ENCODE results near the gene FRS3.

Gene FRS3

GRCh38 chr6:41728954-41729353, 50.7 kb downstream of the FRS3 start:
- no peak overlapping the region for H3K9ac ChIP-seq
- no peak overlapping the region for H3K27ac ChIP-seq
- no peaks in the 10 kb centered on the region for H3K27me3 ChIP-seq (ENCODE audit: insufficient read depth, low read depth)
- H3K79me2 ChIP-seq (ENCODE audit: insufficient read depth, low read depth): peaks cover 18% of the 10 kb centered on the region; the same call in 1 of the 2 replicates
- H2AFZ ChIP-seq (ENCODE audit: low read depth): no peak overlapping the region
- H3K36me3 ChIP-seq (ENCODE audit: insufficient read depth): no peaks in the 10 kb centered on the region
- no peak for TF ChIP-seq CTCF (conservative IDR thresholded peaks at IDR 0.05; ENCODE audit: low read depth, low read length)
- H3K4me2 ChIP-seq: no peak overlapping the region
- H3K4me1 ChIP-seq (ENCODE audit: low read depth, poor library complexity, severe bottlenecking): peaks cover 26% of the 10 kb centered on the region
- 0 out of 2 replicates have a peak, but pooled peaks cover 4% of the 10 kb centered on the region for H4K20me1 ChIP-seq (ENCODE audit: insufficient read depth)
- no peak overlapping the region for H3K4me3 ChIP-seq (IDR thresholded peaks at IDR 0.05; ENCODE audit: insufficient read depth, low read depth, low read length)

GRCh38 chr6:41728073-41728936, 51.4 kb downstream of the FRS3 start:
- Histone ChIP-seq H3K4me1 (ENCODE audit: low read depth, poor library complexity, severe bottlenecking) (peaks cover 26% of the 10 kb centered on the region), H4K20me1 (ENCODE audit: insufficient read depth) (0 out of 2 replicates have a peak, but pooled peaks cover 4% of the 10 kb centered on the region), H2AFZ (ENCODE audit: low read depth) (no peak overlapping the region), H3K27ac (no peak overlapping the region), H3K4me3 (IDR thresholded peaks at IDR 0.05; ENCODE audit: insufficient read depth, low read depth, low read length) (no peak overlapping the region), H3K27me3 (ENCODE audit: insufficient read depth, low read depth) (no peaks in the 10 kb centered on the region), H3K79me2 (ENCODE audit: insufficient read depth, low read depth) (peaks cover 18% of the 10 kb centered on the region; the same call in 1 of the 2 replicates), H3K4me2 (no peak overlapping the region), H3K9ac (no peak overlapping the region), H3K36me3 (ENCODE audit: insufficient read depth) (no peaks in the 10 kb centered on the region)
- no peak for TF ChIP-seq CTCF (conservative IDR thresholded peaks at IDR 0.05; ENCODE audit: low read depth, low read length)

- Histone ChIP-seq H2AFZ (ENCODE audit: low read depth) (no peak overlapping the region), H3K36me3 (ENCODE audit: insufficient read depth) (no peaks in the 10 kb centered on the region), H3K79me2 (ENCODE audit: insufficient read depth, low read depth) (peaks cover 18% of the 10 kb centered on the region; the same call in 1 of the 2 replicates), H3K27ac (no peak overlapping the region), H3K4me3 (IDR thresholded peaks at IDR 0.05; ENCODE audit: insufficient read depth, low read depth, low read length) (no peak overlapping the region), H3K4me1 (ENCODE audit: low read depth, poor library complexity, severe bottlenecking) (peaks cover 25% of the 10 kb centered on the region), H4K20me1 (ENCODE audit: insufficient read depth) (0 out of 2 replicates have a peak, but pooled peaks cover 4% of the 10 kb centered on the region), H3K9ac (no peak overlapping the region), H3K27me3 (ENCODE audit: insufficient read depth, low read depth) (no peaks in the 10 kb centered on the region), H3K4me2 (no peak overlapping the region)
- no peak for TF ChIP-seq CTCF (conservative IDR thresholded peaks at IDR 0.05; ENCODE audit: low read depth, low read length)
Measured at GRCh38 chr6:41727705-41728072, 52.0 kb downstream of the FRS3 start.

GRCh38 chr6:41726876-41727275, 52.8 kb downstream of the FRS3 start:
- Histone ChIP-seq H3K9ac (no peak overlapping the region), H3K27ac (no peak overlapping the region), H3K4me3 (IDR thresholded peaks at IDR 0.05; ENCODE audit: insufficient read depth, low read depth, low read length) (no peak overlapping the region), H3K36me3 (ENCODE audit: insufficient read depth) (no peaks in the 10 kb centered on the region), H3K27me3 (ENCODE audit: insufficient read depth, low read depth) (no peaks in the 10 kb centered on the region), H2AFZ (ENCODE audit: low read depth) (no peak overlapping the region), H3K4me1 (ENCODE audit: low read depth, poor library complexity, severe bottlenecking) (peaks cover 20% of the 10 kb centered on the region), H3K79me2 (ENCODE audit: insufficient read depth, low read depth) (peaks cover 14% of the 10 kb centered on the region; the same call in 1 of the 2 replicates), H3K4me2 (no peak overlapping the region), H4K20me1 (ENCODE audit: insufficient read depth) (0 out of 2 replicates have a peak, but pooled peaks cover 4% of the 10 kb centered on the region)
- TF ChIP-seq CTCF (conservative IDR thresholded peaks at IDR 0.05; ENCODE audit: low read depth, low read length): no peak

Data from KMS-11 (cell line).